Skeletal muscle tissue (tissue), 4 donors: ENCODE measurements around the gene ZNF436. TPM values are rescaled to one million over a fixed set of nuclear protein-coding genes. Genes with fewer than 3 reads are reported as not detected.
A peak's percentile ranks its signal among the peaks of the same experiment; 100 is the strongest.

Experiments used
- H3K27ac ChIP-seq: one replicate; pipeline ENCODE4 v1.7.0; 2013; ENCODE audit warnings: mild to moderate bottlenecking, low read depth, low read length, inconsistent platforms
- H3K27me3 ChIP-seq, 3 donors: one replicate each; pipeline ENCODE4 v1.7.0; 2013; ENCODE audit warnings: low read length in 3 of 3; ENCODE audit not compliant: control insufficient read depth in 3 of 3, insufficient read depth in 3 of 3
- H3K36me3 ChIP-seq, 3 donors: one replicate each; pipeline ENCODE4 v1.7.0; 2013; ENCODE audit warnings: low read length in 3 of 3; ENCODE audit not compliant: control insufficient read depth in 3 of 3, insufficient read depth in 3 of 3
- H3K4me1 ChIP-seq, 3 donors: one replicate each; pipeline ENCODE4 v1.7.0; 2013; ENCODE audit warnings: low read length in 3 of 3, mild to moderate bottlenecking in 3 of 3; ENCODE audit not compliant: control insufficient read depth in 3 of 3, insufficient read depth in 3 of 3
- H3K4me3 ChIP-seq, 3 donors: one replicate each; pipeline ENCODE4 v1.7.0; 2013; ENCODE audit warnings: low read length in 3 of 3
- H3K9ac ChIP-seq, 3 donors: one replicate each; pipeline ENCODE4 v1.7.0; 2013; ENCODE audit warnings: low read length in 3 of 3, mild to moderate bottlenecking in 3 of 3, moderate library complexity in 2 of 3, low read depth in 1 of 3
- H3K9me3 ChIP-seq, 3 donors: one replicate each; pipeline ENCODE4 v1.7.0; 2013; ENCODE audit warnings: low read length in 3 of 3; ENCODE audit not compliant: control insufficient read depth in 3 of 3
- total RNA-seq: library from RNA; depleted of rRNA; stranded (reverse); fragments of >200 nt; gene quantifications from one replicate; pipeline ENCODE4 v1.2.3, GENCODE V29; 2014
- donor health status: Osteomylitis.

Gene ZNF436
- total RNA-seq, 1 donor from 2014 or later = 67.3 TPM

DNA sequence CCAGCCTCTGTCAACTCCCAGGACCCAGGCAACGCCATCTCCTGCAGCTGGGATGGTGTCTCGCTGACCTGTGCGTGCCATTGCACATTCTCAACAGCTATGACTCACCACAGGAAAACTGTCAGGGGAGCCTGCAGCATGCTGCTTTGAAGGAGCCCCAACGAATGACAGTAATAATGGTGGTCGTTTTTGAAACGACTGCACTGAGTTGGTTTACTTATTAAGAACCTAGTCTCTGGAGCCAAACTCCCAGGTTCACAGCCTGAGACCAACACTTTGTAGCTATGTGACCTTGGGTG lies 33.4 kb upstream of the ZNF436 start:
- H3K27ac ChIP-seq = peak overlapping the region; percentile 34
- H3K4me1 ChIP-seq = peaks cover 52 to 55% (median 54%) of the 10 kb centered on the region in 3 donors
- no peak overlapping the region for H3K4me3 ChIP-seq
- H3K27me3 ChIP-seq = no peaks in the 10 kb centered on the region
- no peaks in the 10 kb centered on the region for H3K9me3 ChIP-seq
- peaks cover 17 to 22% (median 17%) of the 10 kb centered on the region in 3 donors for H3K36me3 ChIP-seq
- no peak overlapping the region for H3K9ac ChIP-seq

GRCh38 chr1:23402286-23403037 lies 32.8 kb upstream of the ZNF436 start:
- H3K27me3 ChIP-seq = no peaks in the 10 kb centered on the region
- H3K9ac ChIP-seq = peak overlapping the region in 1 of 3 donors; percentile 25
- H3K36me3 ChIP-seq = peaks cover 17 to 20% (median 19%) of the 10 kb centered on the region in 3 donors
- peak overlapping the region; percentile 34 for H3K27ac ChIP-seq
- H3K9me3 ChIP-seq = no peaks in the 10 kb centered on the region
- H3K4me1 ChIP-seq = peaks cover 52 to 60% (median 59%) of the 10 kb centered on the region in 3 donors
- no peak overlapping the region for H3K4me3 ChIP-seq

- Histone ChIP-seq H3K27me3 (no peaks in the 10 kb centered on the region), H3K27ac (peak overlapping the region; percentile 33)
Measured at GRCh38 chr1:23401313-23401712, 31.7 kb upstream of the ZNF436 start.

GRCh38 chr1:23400324-23401114 lies 30.9 kb upstream of the ZNF436 start:
- Histone ChIP-seq H3K4me1 (peaks cover 53 to 62% (median 55%) of the 10 kb centered on the region in 3 donors), H3K4me3 (no peak overlapping the region), H3K27me3 (no peaks in the 10 kb centered on the region), H3K36me3 (peaks cover 23 to 29% (median 29%) of the 10 kb centered on the region in 3 donors), H3K9ac (peak overlapping the region; percentile 19 to 50 (median 22)), H3K27ac (peak overlapping the region; percentile 33), H3K9me3 (no peaks in the 10 kb centered on the region)

More at GRCh38 chr1:23401313-23401712, 31.7 kb upstream of the ZNF436 start:
- H3K4me1 ChIP-seq = peaks cover 52 to 62% (median 61%) of the 10 kb centered on the region in 3 donors
- no peak overlapping the region for H3K4me3 ChIP-seq
- no peaks in the 10 kb centered on the region for H3K9me3 ChIP-seq
- H3K36me3 ChIP-seq = peaks cover 22 to 27% (median 22%) of the 10 kb centered on the region in 3 donors
- H3K9ac ChIP-seq = peak overlapping the region; percentile 28 to 57 (median 50)

- H3K9ac ChIP-seq = no peak overlapping the region
- peaks cover 21 to 34% (median 30%) of the 10 kb centered on the region in 3 donors for H3K36me3 ChIP-seq
- H3K9me3 ChIP-seq = no peaks in the 10 kb centered on the region
- no peak overlapping the region for H3K4me3 ChIP-seq
- H3K4me1 ChIP-seq = peaks cover 56 to 69% (median 62%) of the 10 kb centered on the region in 3 donors
- H3K27ac ChIP-seq = no peak overlapping the region
- no peaks in the 10 kb centered on the region for H3K27me3 ChIP-seq
Measured at GRCh38 chr1:23399229-23399628, 29.6 kb upstream of the ZNF436 start.

- H3K27me3 ChIP-seq = no peaks in the 10 kb centered on the region
- peak overlapping the region in 1 of 3 donors; percentile 1 for H3K9ac ChIP-seq
- H3K36me3 ChIP-seq = peaks cover 25 to 46% (median 30%) of the 10 kb centered on the region in 3 donors
- H3K27ac ChIP-seq = peak overlapping the region; percentile 73
- no peak overlapping the region for H3K4me3 ChIP-seq
- peaks cover 47 to 66% (median 58%) of the 10 kb centered on the region in 3 donors for H3K4me1 ChIP-seq
- no peaks in the 10 kb centered on the region for H3K9me3 ChIP-seq
Measured at GRCh38 chr1:23397908-23398307, 28.3 kb upstream of the ZNF436 start.

- H3K36me3 ChIP-seq = peaks cover 18 to 46% (median 25%) of the 10 kb centered on the region in 3 donors
- H3K27ac ChIP-seq = peak overlapping the region; percentile 88
- no peak overlapping the region for H3K4me3 ChIP-seq
- H3K9me3 ChIP-seq = no peaks in the 10 kb centered on the region
- peaks cover 33 to 56% (median 43%) of the 10 kb centered on the region in 3 donors for H3K4me1 ChIP-seq
- H3K9ac ChIP-seq = no peak overlapping the region
- H3K27me3 ChIP-seq = no peaks in the 10 kb centered on the region
Measured at GRCh38 chr1:23396380-23396779, 26.7 kb upstream of the ZNF436 start.

- peak overlapping the region; percentile 88 for H3K27ac ChIP-seq
- peaks cover 27 to 51% (median 38%) of the 10 kb centered on the region in 3 donors for H3K4me1 ChIP-seq
- H3K36me3 ChIP-seq = peaks cover 18 to 46% (median 25%) of the 10 kb centered on the region in 3 donors
Measured at GRCh38 chr1:23395849-23396248, 26.2 kb upstream of the ZNF436 start.

GRCh38 chr1:23395154-23395724 lies 25.6 kb upstream of the ZNF436 start:
- peaks cover 18 to 46% (median 28%) of the 10 kb centered on the region in 3 donors for H3K36me3 ChIP-seq
- H3K4me1 ChIP-seq = peaks cover 25 to 45% (median 32%) of the 10 kb centered on the region in 3 donors
- H3K27me3 ChIP-seq = no peaks in the 10 kb centered on the region
- peak overlapping the region in 2 of 3 donors; percentile 45 to 54 for H3K9ac ChIP-seq
- H3K9me3 ChIP-seq = no peaks in the 10 kb centered on the region
- H3K27ac ChIP-seq = peak overlapping the region; percentile 88
- peak overlapping the region in 1 of 3 donors; percentile 20 for H3K4me3 ChIP-seq

More at GRCh38 chr1:23395849-23396248, 26.2 kb upstream of the ZNF436 start:
- H3K4me3 ChIP-seq = no peak overlapping the region
- no peaks in the 10 kb centered on the region for H3K27me3 ChIP-seq
- H3K9me3 ChIP-seq = no peaks in the 10 kb centered on the region
- H3K9ac ChIP-seq = no peak overlapping the region
